KMS-11 (cell line): ENCODE data around the gene LY6G6F.

Experiments
- H2AFZ ChIP-seq: fragments of 200-600 bp; sonication (generic); 2 replicates; pipeline ENCODE4 v1.6.1; 2016; ENCODE audit warnings: antibody characterized with exemption, mixed run types, low read depth
- H3K27ac ChIP-seq: fragments of 200-600 bp; sonication (generic); 2 replicates; pipeline ENCODE4 v1.6.1; 2016; ENCODE audit warnings: mild to moderate bottlenecking, mixed run types
- H3K27me3 ChIP-seq: fragments of 200-600 bp; sonication (generic); 2 replicates; pipeline ENCODE4 v1.6.1; 2017; ENCODE audit warnings: mild to moderate bottlenecking, low read depth, mixed run types, moderate library complexity; ENCODE audit not compliant: insufficient read depth
- H3K36me3 ChIP-seq: fragments of 200-600 bp; sonication (generic); 2 replicates; pipeline ENCODE4 v1.6.1; 2017; ENCODE audit warnings: mild to moderate bottlenecking, mixed run types; ENCODE audit not compliant: insufficient read depth
- H3K4me1 ChIP-seq: fragments of 200-600 bp; sonication (generic); 2 replicates; pipeline ENCODE4 v1.6.1; 2016; ENCODE audit warnings: mild to moderate bottlenecking, low read depth, mixed run types; ENCODE audit not compliant: poor library complexity, severe bottlenecking
- H3K4me2 ChIP-seq: fragments of 200-600 bp; sonication (generic); 2 replicates; pipeline ENCODE4 v1.7.0; 2016; ENCODE audit warnings: mild to moderate bottlenecking, mixed run types
- H3K4me3 ChIP-seq: fragments of 200-600 bp; sonication (generic); IDR thresholded peaks from 2 replicates; pipeline ENCODE4 v1.6.1; 2017; ENCODE audit warnings: low read depth, low read length, mixed read lengths; ENCODE audit not compliant: insufficient read depth
- H3K79me2 ChIP-seq: fragments of 200-600 bp; sonication (generic); 2 replicates; pipeline ENCODE4 v1.6.1; 2016; ENCODE audit warnings: low read depth, mixed run types; ENCODE audit not compliant: insufficient read depth
- H3K9ac ChIP-seq: fragments of 200-600 bp; sonication (generic); 2 replicates; pipeline ENCODE4 v1.6.1; 2016; ENCODE audit warnings: mild to moderate bottlenecking, mixed run types
- H4K20me1 ChIP-seq: fragments of 200-600 bp; sonication (generic); 2 replicates; pipeline ENCODE4 v1.6.1; 2016; ENCODE audit warnings: mild to moderate bottlenecking, mixed run types; ENCODE audit not compliant: insufficient read depth
- TF ChIP-seq, protein P1 (sequence below): fragments of 200-600 bp; sonication (generic); conservative IDR thresholded peaks from 2 replicates; pipeline ENCODE4 v1.6.1; 2017; ENCODE audit warnings: low read depth, mild to moderate bottlenecking, antibody characterized with exemption, low read length, moderate library complexity, mixed read lengths

LY6G6F gene

DNA sequence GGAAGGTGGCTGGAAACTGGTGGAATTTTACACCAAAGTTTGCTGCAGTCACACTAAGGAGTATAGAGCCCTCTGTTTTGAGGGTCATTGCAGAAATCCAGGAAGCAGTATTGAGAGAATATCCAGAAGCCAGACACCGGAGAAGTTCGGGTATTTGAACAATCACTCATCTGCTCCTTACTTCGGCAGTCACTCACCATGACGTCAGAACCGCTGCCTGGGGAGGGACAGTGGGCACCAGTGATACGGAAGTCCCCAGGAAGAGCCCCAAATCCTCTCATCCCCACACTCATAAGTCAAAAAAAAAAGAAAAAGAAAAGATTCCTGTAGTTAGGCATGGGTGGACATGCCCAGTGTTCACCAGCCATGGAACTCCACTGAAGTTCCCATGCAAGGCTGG lies 29.8 kb upstream of the LY6G6F start:
- H3K79me2 ChIP-seq = no peaks in the 10 kb centered on the region
- no peak overlapping the region for H3K4me3 ChIP-seq
- H3K4me2 ChIP-seq = peak overlapping the region; percentile 13; the same call in 1 of the 2 replicates
- H3K9ac ChIP-seq = no peak overlapping the region
- H4K20me1 ChIP-seq = no peaks in the 10 kb centered on the region
- TF ChIP-seq, protein P1, sequence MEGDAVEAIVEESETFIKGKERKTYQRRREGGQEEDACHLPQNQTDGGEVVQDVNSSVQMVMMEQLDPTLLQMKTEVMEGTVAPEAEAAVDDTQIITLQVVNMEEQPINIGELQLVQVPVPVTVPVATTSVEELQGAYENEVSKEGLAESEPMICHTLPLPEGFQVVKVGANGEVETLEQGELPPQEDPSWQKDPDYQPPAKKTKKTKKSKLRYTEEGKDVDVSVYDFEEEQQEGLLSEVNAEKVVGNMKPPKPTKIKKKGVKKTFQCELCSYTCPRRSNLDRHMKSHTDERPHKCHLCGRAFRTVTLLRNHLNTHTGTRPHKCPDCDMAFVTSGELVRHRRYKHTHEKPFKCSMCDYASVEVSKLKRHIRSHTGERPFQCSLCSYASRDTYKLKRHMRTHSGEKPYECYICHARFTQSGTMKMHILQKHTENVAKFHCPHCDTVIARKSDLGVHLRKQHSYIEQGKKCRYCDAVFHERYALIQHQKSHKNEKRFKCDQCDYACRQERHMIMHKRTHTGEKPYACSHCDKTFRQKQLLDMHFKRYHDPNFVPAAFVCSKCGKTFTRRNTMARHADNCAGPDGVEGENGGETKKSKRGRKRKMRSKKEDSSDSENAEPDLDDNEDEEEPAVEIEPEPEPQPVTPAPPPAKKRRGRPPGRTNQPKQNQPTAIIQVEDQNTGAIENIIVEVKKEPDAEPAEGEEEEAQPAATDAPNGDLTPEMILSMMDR = no peak
- H3K27ac ChIP-seq = no peak overlapping the region
- H2AFZ ChIP-seq = no peak overlapping the region
- no peaks in the 10 kb centered on the region for H3K36me3 ChIP-seq
- peaks cover 49% of the 10 kb centered on the region for H3K4me1 ChIP-seq
- no peaks in the 10 kb centered on the region for H3K27me3 ChIP-seq

DNA sequence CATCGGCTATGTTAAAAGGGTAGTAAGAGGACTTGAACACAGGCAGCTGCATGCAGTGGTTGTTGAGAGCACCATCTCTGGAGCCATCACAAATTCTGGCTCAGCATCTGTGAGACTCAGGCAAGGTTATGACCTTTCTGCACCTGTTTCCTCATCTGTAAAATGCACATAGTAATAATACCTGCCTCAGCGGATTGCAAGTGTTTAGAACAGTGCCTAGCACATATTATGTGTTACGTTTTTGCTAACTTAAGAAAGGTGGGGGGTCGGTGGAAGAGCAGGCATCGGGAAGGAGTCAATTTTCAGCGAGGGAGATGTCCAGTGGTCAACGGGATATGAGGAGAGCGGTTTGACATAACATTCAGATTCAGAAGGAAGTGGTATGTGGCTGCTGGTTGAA lies 28.7 kb upstream of the LY6G6F start:
- no peak overlapping the region for H3K9ac ChIP-seq
- peak overlapping the region; percentile 30; the same call in 1 of the 2 replicates for H3K27ac ChIP-seq
- H4K20me1 ChIP-seq = no peaks in the 10 kb centered on the region
- H3K79me2 ChIP-seq = no peaks in the 10 kb centered on the region
- peak overlapping the region; percentile 13; the same call in 1 of the 2 replicates for H3K4me2 ChIP-seq
- TF ChIP-seq, protein P1 = no peak
- H3K36me3 ChIP-seq = no peaks in the 10 kb centered on the region
- no peak overlapping the region for H3K4me3 ChIP-seq
- no peak overlapping the region; the same call in 1 of the 2 replicates for H2AFZ ChIP-seq
- no peaks in the 10 kb centered on the region for H3K27me3 ChIP-seq
- H3K4me1 ChIP-seq = peaks cover 49% of the 10 kb centered on the region

DNA sequence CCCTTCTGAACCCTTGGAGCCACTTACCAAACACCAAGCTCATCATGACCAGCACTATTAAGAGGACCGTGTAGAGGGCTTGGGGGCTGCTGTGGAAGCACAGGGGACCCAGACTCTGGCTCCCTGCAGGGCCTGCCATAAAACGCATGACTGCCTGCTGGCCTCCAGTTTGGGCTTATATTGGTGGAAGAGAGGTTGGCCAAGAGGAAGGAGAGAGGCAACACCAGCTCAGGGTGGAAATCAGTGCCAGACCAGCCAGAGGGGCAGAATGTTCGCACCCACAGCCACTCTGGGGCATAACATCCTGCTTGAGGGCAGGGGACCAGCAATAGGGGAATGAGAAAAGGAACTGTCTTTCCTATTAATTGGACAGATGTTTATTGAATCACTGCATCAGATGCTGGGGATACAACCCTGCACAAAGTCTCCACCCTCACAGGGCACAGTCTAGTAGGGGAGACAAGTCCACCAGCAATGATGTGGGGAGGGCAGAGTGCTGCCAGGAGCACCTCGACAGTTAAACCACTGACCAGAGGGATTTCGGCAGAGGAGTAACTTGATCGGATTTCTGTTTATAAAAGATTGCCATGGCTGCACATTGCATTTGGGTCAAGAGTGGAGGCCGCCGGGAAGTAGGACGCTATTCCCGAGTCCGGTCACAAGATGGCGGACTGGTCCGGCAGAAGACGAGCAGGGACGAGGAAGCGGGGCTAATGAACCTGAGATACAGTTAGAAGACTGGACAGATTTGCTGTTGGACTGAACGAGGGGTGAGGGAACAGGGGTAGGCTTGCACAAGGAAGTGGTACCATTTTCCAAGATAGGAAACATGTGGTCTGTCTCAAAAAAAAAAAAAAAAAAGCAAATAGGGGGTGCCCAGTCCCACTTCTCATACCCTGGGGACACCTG lies 26.2 kb upstream of the LY6G6F start, which contains the start of gene LY6G5C:
LY6G5C (minus strand) TSS at position 842 of the 909 bp plus-strand sequence; CDS start at position 148, 694 bp downstream.
- peak within 1 kb of the TSS; percentile 45; the same call in 1 of the 2 replicates for H3K4me2 ChIP-seq
- TF ChIP-seq, protein P1 = peak; percentile 59
- H3K4me3 ChIP-seq = no peak within 1 kb of the TSS
- H3K27ac ChIP-seq = no peak within 1 kb of the TSS
- H4K20me1 ChIP-seq = no peaks in the 10 kb centered on the region
- H3K4me1 ChIP-seq = peaks cover 49% of the 10 kb centered on the region
- H3K79me2 ChIP-seq = no peaks in the 10 kb centered on the region
- no peaks in the 10 kb centered on the region for H3K27me3 ChIP-seq
- peak within 1 kb of the TSS; percentile 27; the same call in 1 of the 2 replicates for H3K9ac ChIP-seq
- peak within 1 kb of the TSS; percentile 76 for H2AFZ ChIP-seq
- no peaks in the 10 kb centered on the region for H3K36me3 ChIP-seq

DNA sequence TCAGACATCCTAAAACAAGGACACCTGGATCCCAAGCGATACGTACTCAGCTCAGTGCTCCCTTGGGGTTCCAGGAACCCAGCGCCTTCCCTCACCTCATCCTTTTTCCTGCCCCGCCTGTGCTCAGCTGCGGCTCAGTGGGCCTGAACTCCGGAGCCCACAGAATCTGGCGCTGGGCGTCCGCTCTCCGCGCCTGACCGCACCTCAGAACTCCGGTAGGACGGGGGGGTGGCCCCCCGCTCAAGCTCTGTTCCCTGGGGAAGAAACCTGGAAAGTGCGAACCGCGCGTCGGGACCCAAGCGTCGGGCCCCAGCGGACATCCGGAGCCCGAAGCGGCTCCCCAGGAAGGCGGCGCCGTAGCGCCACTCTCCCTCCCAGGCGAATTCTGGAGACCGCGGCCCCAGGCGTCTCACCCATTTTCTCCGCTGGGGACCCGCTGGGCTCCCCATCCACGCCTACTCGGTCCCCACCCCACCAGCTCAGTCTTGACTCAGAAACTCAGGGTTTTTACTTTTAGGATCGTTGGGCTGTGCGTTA lies 25.5 kb upstream of the LY6G6F start:
- Histone ChIP-seq H3K4me1 (peaks cover 48% of the 10 kb centered on the region), H3K9ac (no peak overlapping the region), H3K79me2 (no peaks in the 10 kb centered on the region), H4K20me1 (no peaks in the 10 kb centered on the region), H3K27me3 (no peaks in the 10 kb centered on the region), H3K4me2 (no peak overlapping the region; the same call in 1 of the 2 replicates), H3K36me3 (no peaks in the 10 kb centered on the region), H2AFZ (no peak overlapping the region), H3K27ac (no peak overlapping the region), H3K4me3 (no peak overlapping the region)
- TF ChIP-seq, protein P1 = no peak
